Activated naive CD8-positive, alpha-beta T cell treated with anti-CD3 and anti-CD28 coated beads, Interleukin-2, amount 50 U/mL, for 16 hours (primary cell): ENCODE data around the gene A2ML1.
"Not testable (repeated sequence)": the region's sequence is repeated elsewhere in the genome, so short reads cannot be mapped to it uniquely, and the experiment has no call there.

ENCODE experiments used
- DNase-seq: peaks from one replicate; pipeline ENCODE4 v3.0.0-alpha.2; 2020; ENCODE audit warnings: low read depth, low spot score

Gene A2ML1

GRCh38 chr12:8822298-8822697, at the start of gene A2ML1:
TSS of gene A2ML1 (plus strand) at chr12:8822621. CDS start at chr12:8822652, 31 bp downstream.
- DNase-seq: no peak

- DNase-seq: no peak
Measured at GRCh38 chr12:8773461-8773860, 49.0 kb upstream of the A2ML1 start.

GRCh38 chr12:8779281-8779680, 43.1 kb upstream of the A2ML1 start:
- DNase-seq: no peak

- DNase-seq: no peak
Measured at GRCh38 chr12:8779862-8780261, 42.6 kb upstream of the A2ML1 start.

GRCh38 chr12:8780389-8780788, 42.0 kb upstream of the A2ML1 start:
- no peak for DNase-seq

- DNase-seq: no peak
Measured at GRCh38 chr12:8781381-8782127, 40.9 kb upstream of the A2ML1 start.

GRCh38 chr12:8784290-8784888, 38.0 kb upstream of the A2ML1 start:
- DNase-seq: no peak

GRCh38 chr12:8785499-8785898, 36.9 kb upstream of the A2ML1 start:
- DNase-seq: no peak

- not testable (repeated sequence) for DNase-seq
Measured at GRCh38 chr12:8787206-8787605, 35.2 kb upstream of the A2ML1 start.

- DNase-seq: not testable (repeated sequence)
Measured at GRCh38 chr12:8788706-8789105, 33.7 kb upstream of the A2ML1 start.

GRCh38 chr12:8789341-8790013, 32.9 kb upstream of the A2ML1 start:
- DNase-seq: not testable (repeated sequence)

GRCh38 chr12:8793226-8793625, 29.2 kb upstream of the A2ML1 start:
- not testable (repeated sequence) for DNase-seq

- not testable (repeated sequence) for DNase-seq
Measured at GRCh38 chr12:8794611-8795010, 27.8 kb upstream of the A2ML1 start.

- no peak for DNase-seq
Measured at GRCh38 chr12:8796831-8797626, 25.4 kb upstream of the A2ML1 start.

- not testable (repeated sequence) for DNase-seq
Measured at GRCh38 chr12:8801213-8801612, 21.2 kb upstream of the A2ML1 start.

GRCh38 chr12:8804833-8805232, 17.6 kb upstream of the A2ML1 start:
- not testable (repeated sequence) for DNase-seq

- not testable (repeated sequence) for DNase-seq
Measured at GRCh38 chr12:8805487-8805886, 16.9 kb upstream of the A2ML1 start.

GRCh38 chr12:8807084-8807483, 15.3 kb upstream of the A2ML1 start:
- DNase-seq: not testable (repeated sequence)

GRCh38 chr12:8810112-8810511, 12.3 kb upstream of the A2ML1 start:
- not testable (repeated sequence) for DNase-seq

GRCh38 chr12:8813572-8814357, 8.7 kb upstream of the A2ML1 start:
- DNase-seq: no peak

GRCh38 chr12:8816448-8817050, 5.9 kb upstream of the A2ML1 start:
- no peak for DNase-seq
